Measurements from ENCODE around the gene CHCHD3.

CHCHD3 gene

GRCh38 chr7:132856416-132856815 is 225.5 kb downstream of the CHCHD3 start:
- DNase-seq: no peak

- no peak for DNase-seq
Measured at GRCh38 chr7:132855901-132856300, 226.0 kb downstream of the CHCHD3 start.

GRCh38 chr7:132854238-132854637 is 227.7 kb downstream of the CHCHD3 start:
- DNase-seq: no peak

GRCh38 chr7:132847376-132847775 is 234.5 kb downstream of the CHCHD3 start:
- DNase-seq: no peak

GRCh38 chr7:132846086-132846485 is 235.8 kb downstream of the CHCHD3 start:
- DNase-seq: no peak

- DNase-seq: no peak
Measured at GRCh38 chr7:132842478-132842877, 239.4 kb downstream of the CHCHD3 start.

- DNase-seq: no peak
Measured at GRCh38 chr7:132840199-132840598, 241.7 kb downstream of the CHCHD3 start.

- DNase-seq: no peak
Measured at GRCh38 chr7:132838313-132838712, 243.6 kb downstream of the CHCHD3 start.

- DNase-seq: no peak
Measured at GRCh38 chr7:132837529-132837928, 244.4 kb downstream of the CHCHD3 start.

GRCh38 chr7:132836746-132837145 is 245.1 kb downstream of the CHCHD3 start:
- no peak for DNase-seq

GRCh38 chr7:132830941-132831340 is 250.9 kb downstream of the CHCHD3 start:
- no peak for DNase-seq

- DNase-seq: no peak
Measured at GRCh38 chr7:132828502-132828901, 253.4 kb downstream of the CHCHD3 start.

GRCh38 chr7:132825932-132826835 is 255.7 kb downstream of the CHCHD3 start:
- no peak for DNase-seq

GRCh38 chr7:132825222-132825621 is 256.7 kb downstream of the CHCHD3 start:
- no peak for DNase-seq

GRCh38 chr7:132819648-132820047 is 262.2 kb downstream of the CHCHD3 start:
- no peak for DNase-seq

- no peak for DNase-seq
Measured at GRCh38 chr7:132817949-132818348, 263.9 kb downstream of the CHCHD3 start.

- no peak for DNase-seq
Measured at GRCh38 chr7:132815696-132816311, 266.1 kb downstream of the CHCHD3 start.

GRCh38 chr7:132815130-132815529 is 266.8 kb downstream of the CHCHD3 start:
- DNase-seq: no peak

- no peak for DNase-seq
Measured at GRCh38 chr7:132810561-132810960, 271.3 kb downstream of the CHCHD3 start.

GRCh38 chr7:132806834-132807233 is 275.1 kb downstream of the CHCHD3 start:
- DNase-seq: no peak

- DNase-seq: no peak
Measured at GRCh38 chr7:132805766-132806165, 276.1 kb downstream of the CHCHD3 start.

- DNase-seq: no peak
Measured at GRCh38 chr7:132804849-132805485, 276.9 kb downstream of the CHCHD3 start.

- no peak for DNase-seq
Measured at GRCh38 chr7:132800522-132800921, 281.4 kb downstream of the CHCHD3 start.

- DNase-seq: no peak
Measured at GRCh38 chr7:132799081-132799413, 282.8 kb downstream of the CHCHD3 start.
